OCI-LY7 (cell line): Measurements from ENCODE around the gene PHTF1. TPM values are rescaled to one million over a fixed set of nuclear protein-coding genes. Genes with fewer than 3 reads are reported as not detected.

Source experiments
- BruUV-seq: library from RNA; stranded (reverse); fragments of 400-500 nt; replicated peaks from 2 replicates; lab custom pipeline; 2021; lab: Mats Ljungman, UMichigan
- CTCF ChIA-PET: fragments of 300-600 bp; sonication (Branson Sonifier 250); formaldehyde crosslinking; loops from one replicate; lab custom pipeline; 2022; ENCODE audit warnings: antibody characterized with exemption; ENCODE audit not compliant: unreplicated experiment; lab: Charles Lee
- POLR2A ChIA-PET: fragments of 300-600 bp; sonication (Branson Sonifier 250); formaldehyde crosslinking; loops from one replicate; lab custom pipeline; 2022; ENCODE audit warnings: antibody characterized with exemption; lab: Charles Lee
- DNase-seq: peaks from one replicate; pipeline ENCODE4 v3.0.0-alpha.2; 2015; ENCODE audit warnings: low spot score
- H2AFZ ChIP-seq: fragments of 200-600 bp; sonication (generic), shearing (Covaris generic); 2 replicates; pipeline ENCODE4 v1.6.1; 2014; ENCODE audit warnings: mild to moderate bottlenecking, antibody characterized with exemption, low read length, moderate library complexity
- H3K27ac ChIP-seq: fragments of 200-600 bp; sonication (generic); 2 replicates; pipeline ENCODE4 v1.5.1; 2014; ENCODE audit warnings: mixed run types, low read depth, mild to moderate bottlenecking, moderate library complexity, low read length, inconsistent platforms; ENCODE audit not compliant: poor library complexity, severe bottlenecking
- H3K36me3 ChIP-seq: fragments of 200-600 bp; sonication (generic); 2 replicates; pipeline ENCODE4 v1.6.1; 2014; ENCODE audit warnings: mild to moderate bottlenecking, antibody characterized with exemption, low read length, moderate library complexity, mixed read lengths; ENCODE audit not compliant: insufficient read depth
- H3K4me1 ChIP-seq: fragments of 200-600 bp; sonication (generic); 2 replicates; pipeline ENCODE4 v1.5.1; 2014; ENCODE audit warnings: mild to moderate bottlenecking, low read length; ENCODE audit not compliant: insufficient read depth, poor library complexity, severe bottlenecking
- H3K4me2 ChIP-seq: fragments of 200-600 bp; sonication (generic); 2 replicates; pipeline ENCODE4 v1.6.1; 2014; ENCODE audit warnings: mild to moderate bottlenecking, low read length
- H3K4me3 ChIP-seq: fragments of 200-600 bp; sonication (generic); 2 replicates; pipeline ENCODE4 v1.5.1; 2014; ENCODE audit warnings: mild to moderate bottlenecking, low read depth, low read length; ENCODE audit not compliant: poor library complexity, severe bottlenecking
- H3K79me2 ChIP-seq: fragments of 200-600 bp; sonication (generic); 2 replicates; pipeline ENCODE4 v1.6.1; 2016; ENCODE audit warnings: low read depth, mild to moderate bottlenecking, low read length, moderate library complexity, mixed read lengths; ENCODE audit not compliant: insufficient read depth
- H3K9me2 ChIP-seq: fragments of 200-600 bp; sonication (generic); 2 replicates; pipeline ENCODE4 v1.6.1; 2016; ENCODE audit warnings: mild to moderate bottlenecking, low read length, mixed read lengths; ENCODE audit not compliant: insufficient read depth
- H3K9me3 ChIP-seq: fragments of 200-600 bp; sonication (generic); 2 replicates; pipeline ENCODE4 v1.6.1; 2014; ENCODE audit warnings: mild to moderate bottlenecking, mixed run types, low read length, mixed read lengths
- H4K20me1 ChIP-seq: fragments of 200-600 bp; sonication (generic); 2 replicates; pipeline ENCODE4 v1.6.1; 2014; ENCODE audit warnings: mild to moderate bottlenecking, antibody characterized with exemption, low read length, moderate library complexity, mixed read lengths; ENCODE audit not compliant: insufficient read depth
- CTCF ChIP-seq: fragments of 200-600 bp; sonication (generic); conservative IDR thresholded peaks from 2 replicates; pipeline ENCODE4 v1.5.1; 2014; ENCODE audit warnings: mild to moderate bottlenecking, antibody characterized with exemption, low read length, moderate library complexity, mixed read lengths
- EZH2phosphoT487 ChIP-seq: fragments of 200-600 bp; sonication (generic); IDR thresholded peaks from 2 replicates; pipeline ENCODE4 v1.6.1; 2018; ENCODE audit warnings: low read depth, borderline replicate concordance, mild to moderate bottlenecking, mixed run types, antibody characterized with exemption, low read length, moderate library complexity, mixed read lengths
- intact Hi-C: fragments of 100-400 bp; cut with micrococcal nuclease; formaldehyde crosslinking; loops from one replicate; pipeline ENCODE4 v1.10.0; 2022; ENCODE audit not compliant: unreplicated experiment
- total RNA-seq, 2 experiments: library from RNA; depleted of rRNA in 1 of 2; stranded (reverse); fragments of >200 nt in 1 of 2; shearing (Covaris generic) in 1 of 2; gene quantifications; 2 replicates each; pipeline ENCODE4 v1.2.3, GENCODE V29; 2014 to 2022

PHTF1 gene
- total RNA-seq, 2 experiments from 2014 or later, result 11.8 to 18.8 TPM

- Histone ChIP-seq H3K79me2 (no peaks in the 10 kb centered on the region), H3K4me1 (no peaks in the 10 kb centered on the region), H3K9me3 (peaks cover 18% of the 10 kb centered on the region), H4K20me1 (no peaks in the 10 kb centered on the region), H2AFZ (no peak overlapping the region), H3K27ac (no peak overlapping the region), H3K4me3 (no peak overlapping the region), H3K36me3 (no peaks in the 10 kb centered on the region), H3K4me2 (no peak overlapping the region), H3K9me2 (no peaks in the 10 kb centered on the region)
- no peak for DNase-seq
- no TSS peak for BruUV-seq
- ChIA-PET POLR2A (no interaction called here), CTCF (no interaction called here)
- intact Hi-C loops, result no loop called here
- TF ChIP-seq EZH2phosphoT487, result no peak
- no peak for TF ChIP-seq CTCF
Measured at GRCh38 chr1:113694910-113695309, 64.4 kb downstream of the PHTF1 start.

- CTCF ChIA-PET, result no interaction called here
- Histone ChIP-seq H4K20me1 (no peaks in the 10 kb centered on the region), H3K79me2 (no peaks in the 10 kb centered on the region), H3K9me3 (peaks cover 18% of the 10 kb centered on the region), H3K36me3 (no peaks in the 10 kb centered on the region), H3K4me3 (no peak overlapping the region), H3K4me2 (no peak overlapping the region), H3K9me2 (no peaks in the 10 kb centered on the region), H3K4me1 (no peaks in the 10 kb centered on the region), H2AFZ (no peak overlapping the region), H3K27ac (no peak overlapping the region)
- BruUV-seq, result no TSS peak
- no peak for TF ChIP-seq CTCF
- no peak for DNase-seq
- intact Hi-C loops, result no loop called here
- POLR2A ChIA-PET, result interaction anchor here (0.6 kb wide), 1 partner anchor 668 kb away, joined by 4 read pairs; no protein-coding TSS in a partner anchor
Measured at GRCh38 chr1:113692824-113693431, 66.4 kb downstream of the PHTF1 start.

- TF ChIP-seq CTCF (no peak), EZH2phosphoT487 (no peak)
- Histone ChIP-seq H3K9me3 (peaks cover 18% of the 10 kb centered on the region), H3K79me2 (no peaks in the 10 kb centered on the region), H3K4me2 (no peak overlapping the region), H2AFZ (no peak overlapping the region), H3K4me3 (no peak overlapping the region), H3K4me1 (no peaks in the 10 kb centered on the region), H3K9me2 (no peaks in the 10 kb centered on the region), H4K20me1 (no peaks in the 10 kb centered on the region), H3K36me3 (no peaks in the 10 kb centered on the region), H3K27ac (no peak overlapping the region)
- ChIA-PET CTCF (no interaction called here), POLR2A (interaction anchor here (0.6 to 1.1 kb wide), 2 partner anchors 18 to 669 kb away, joined by 4 to 5 read pairs; no protein-coding TSS in a partner anchor)
- intact Hi-C loops, result no loop called here
- peak; percentile 21 for DNase-seq
- no TSS peak for BruUV-seq
Measured at GRCh38 chr1:113692342-113692741, 66.9 kb downstream of the PHTF1 start.
